ENCODE data around the gene H3-3A. TPM values are rescaled to one million over a fixed set of nuclear protein-coding genes. Genes with fewer than 3 reads are reported as not detected.

Gene H3-3A
- polyA plus RNA-seq: 1,000 to 10,000 TPM in 2 of 4 donors, 100 to 1,000 TPM in 2; 697 to 1,257 (median 934) TPM
- long read RNA-seq, donor 1: 0 reads
- long read RNA-seq, donor 2, transcript H3F3A-201 (3 exons, 1,308 nt): minor isoform, 21 of 356 reads
- long read RNA-seq, donor 2, transcript H3F3A-203 (4 exons, 1,088 nt): major isoform, 203 of 356 reads
- long read RNA-seq, donor 2, partial matches to known transcripts: 122 of 356 reads
- long read RNA-seq, donor 2, other reads (novel, unspliced or antisense): 8 of 356 reads
- long read RNA-seq, donor 3, transcript H3F3A-203 (4 exons, 1,088 nt): major isoform, 361 of 585 reads
- long read RNA-seq, donor 3, transcript H3F3A-202 (3 exons, 1,863 nt): minor isoform, 13 of 585 reads
- long read RNA-seq, donor 3, transcript H3F3A-201 (3 exons, 1,308 nt): minor isoform, 26 of 585 reads
- long read RNA-seq, donor 3, partial matches to known transcripts: 176 of 585 reads
- long read RNA-seq, donor 3, other reads (novel, unspliced or antisense): 9 of 585 reads
- long read RNA-seq, donor 4, transcript H3F3A-203 (4 exons, 1,088 nt): major isoform, 26 of 59 reads
- long read RNA-seq, donor 4, partial matches to known transcripts: 29 of 59 reads
- long read RNA-seq, donor 4, other reads (novel, unspliced or antisense): 0 of 59 reads
- long read RNA-seq, donor 5, transcript H3F3A-203 (4 exons, 1,088 nt): major isoform, 104 of 157 reads
- long read RNA-seq, donor 5, transcript H3F3A-201 (3 exons, 1,308 nt): minor isoform, 17 of 157 reads
- long read RNA-seq, donor 5, partial matches to known transcripts: 34 of 157 reads
- long read RNA-seq, donor 5, other reads (novel, unspliced or antisense): 0 of 157 reads
- long read RNA-seq, donor 6, transcript H3F3A-201 (3 exons, 1,308 nt): minor isoform, 36 of 553 reads
- long read RNA-seq, donor 6, transcript H3F3A-203 (4 exons, 1,088 nt): major isoform, 308 of 553 reads
- long read RNA-seq, donor 6, transcript H3F3A-202 (3 exons, 1,863 nt): minor isoform, 11 of 553 reads
- long read RNA-seq, donor 6, partial matches to known transcripts: 190 of 553 reads
- long read RNA-seq, donor 6, other reads (novel, unspliced or antisense): 8 of 553 reads
- long read RNA-seq, donor 7: 0 reads
- long read RNA-seq, donor 8, transcript H3F3A-201 (3 exons, 1,308 nt): minor isoform, 7 of 131 reads
- long read RNA-seq, donor 8, transcript H3F3A-203 (4 exons, 1,088 nt): major isoform, 74 of 131 reads
- long read RNA-seq, donor 8, partial matches to known transcripts: 49 of 131 reads
- long read RNA-seq, donor 8, other reads (novel, unspliced or antisense): 0 of 131 reads
- long read RNA-seq, donor 9, transcript H3F3A-201 (3 exons, 1,308 nt): minor isoform, 12 of 175 reads
- long read RNA-seq, donor 9, transcript H3F3A-203 (4 exons, 1,088 nt): major isoform, 106 of 175 reads
- long read RNA-seq, donor 9, partial matches to known transcripts: 55 of 175 reads
- long read RNA-seq, donor 9, other reads (novel, unspliced or antisense): 0 of 175 reads
- long read RNA-seq, donor 10, transcript H3F3A-201 (3 exons, 1,308 nt): minor isoform, 49 of 1,063 reads
- long read RNA-seq, donor 10, transcript H3F3A-203 (4 exons, 1,088 nt): major isoform, 563 of 1,063 reads
- long read RNA-seq, donor 10, transcript H3F3A-202 (3 exons, 1,863 nt): minor isoform, 17 of 1,063 reads
- long read RNA-seq, donor 10, partial matches to known transcripts: 406 of 1,063 reads
- long read RNA-seq, donor 10, other reads (novel, unspliced or antisense): 28 of 1,063 reads

DNA sequence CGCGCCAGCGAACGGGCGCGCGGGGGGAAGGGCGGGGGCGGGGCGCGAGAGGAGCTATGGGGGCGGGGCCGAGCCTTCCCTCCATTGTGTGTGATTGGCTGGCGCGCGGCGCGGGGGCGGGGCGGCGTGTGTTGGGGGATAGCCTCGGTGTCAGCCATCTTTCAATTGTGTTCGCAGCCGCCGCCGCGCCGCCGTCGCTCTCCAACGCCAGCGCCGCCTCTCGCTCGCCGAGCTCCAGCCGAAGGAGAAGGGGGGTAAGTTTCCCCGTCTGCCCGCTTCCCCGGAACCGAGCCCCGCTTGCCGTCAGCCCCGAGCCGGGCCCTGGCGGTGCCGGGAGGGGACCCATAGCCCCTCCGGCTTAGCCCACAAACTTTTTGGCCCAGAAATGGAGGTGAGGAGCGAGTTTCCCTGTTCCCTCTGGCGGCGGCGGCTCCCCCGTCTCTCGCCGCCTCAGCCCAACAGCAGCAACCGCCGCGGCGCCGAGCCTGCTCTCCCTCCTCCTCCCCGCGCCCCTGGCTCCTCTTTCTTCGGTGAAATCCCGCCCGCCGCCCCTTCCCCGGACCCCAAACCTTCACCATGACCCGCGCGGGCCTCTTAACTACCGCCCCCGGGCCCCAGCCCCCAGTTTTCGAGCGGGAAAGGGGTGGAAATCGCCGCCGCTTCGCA, at the start of gene H3-3A:
TSS of gene H3-3A (plus strand) at position 159 of the 666 bp plus-strand sequence. CDS start 1,636 bp downstream, outside the sequence.
- peaks cover 4 to 12% (median 9%) of the 10 kb centered on the region in 3 donors for H3K36me3 ChIP-seq (ENCODE audit: control insufficient read depth in 3 of 3, insufficient read depth in 2 of 3, low read depth in 1 of 3, low read length in 3 of 3)
- no peaks in the 10 kb centered on the region for H3K27me3 ChIP-seq (ENCODE audit: control insufficient read depth in 3 of 3, insufficient read depth in 3 of 3, low read length in 3 of 3)
- H3K9me3 ChIP-seq (ENCODE audit: control insufficient read depth in 2 of 2, insufficient read depth in 1 of 2, low read depth in 1 of 2, low read length in 1 of 2): no peaks in the 10 kb centered on the region
- H3K27ac ChIP-seq (ENCODE audit: low read depth in 1 of 3, low read length in 2 of 3): peak within 1 kb of the TSS; percentile 98 to 100 (median 100)
- peak within 1 kb of the TSS; percentile 87 to 100 (median 96) for H3K4me3 ChIP-seq (ENCODE audit: low read depth in 1 of 3, low read length in 3 of 3)
- FAIRE-seq (no peak), DNase-seq (peak; percentile 96 to 97)
- WGBS, 3 donors: 0 to 1% (median 1%) methylated on average over 27 to 78 of the region's 78 CpGs
- peaks cover 0 to 15% (median 7%) of the 10 kb centered on the region in 3 donors for H3K4me1 ChIP-seq (ENCODE audit: control insufficient read depth in 3 of 3, insufficient read depth in 2 of 3, low read depth in 1 of 3, low read length in 2 of 3)

DNA sequence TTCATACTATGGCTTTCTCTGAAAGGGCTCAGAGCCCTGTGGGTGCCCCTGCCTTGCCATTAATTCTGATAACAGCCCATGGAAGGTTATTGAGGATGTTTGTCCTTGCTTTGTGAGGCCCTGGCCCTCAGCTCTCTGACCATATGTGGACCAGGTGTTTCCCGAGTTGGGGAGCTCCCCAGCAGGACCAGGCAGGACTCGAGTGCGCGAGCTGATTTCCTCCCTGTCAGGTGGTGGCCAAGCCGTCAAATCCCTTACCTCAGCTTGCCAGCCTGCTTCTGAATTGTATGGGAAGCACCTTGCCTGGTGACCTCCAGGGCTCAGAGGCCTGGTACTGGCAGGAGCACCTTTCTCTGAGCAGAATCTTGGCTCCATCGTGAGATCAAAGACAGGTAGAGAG, 45.4 kb upstream of the H3-3A start:
- Histone ChIP-seq H3K4me3 (ENCODE audit: low read depth in 1 of 3, low read length in 3 of 3) (no peak overlapping the region), H3K9me3 (ENCODE audit: control insufficient read depth in 2 of 2, insufficient read depth in 1 of 2, low read depth in 1 of 2, low read length in 1 of 2) (no peaks in the 10 kb centered on the region), H3K27me3 (ENCODE audit: control insufficient read depth in 3 of 3, insufficient read depth in 3 of 3, low read length in 3 of 3) (no peaks in the 10 kb centered on the region), H3K27ac (ENCODE audit: low read depth in 1 of 3, low read length in 2 of 3) (no peak overlapping the region), H3K4me1 (ENCODE audit: control insufficient read depth in 3 of 3, insufficient read depth in 2 of 3, low read depth in 1 of 3, low read length in 2 of 3) (peaks cover 0 to 9% (median 2%) of the 10 kb centered on the region in 3 donors), H3K36me3 (ENCODE audit: control insufficient read depth in 3 of 3, insufficient read depth in 2 of 3, low read depth in 1 of 3, low read length in 3 of 3) (no peaks in the 10 kb centered on the region)
- 57 to 87% (median 70%) methylated on average over 6 of the region's 6 CpGs for WGBS, 3 donors
- no peak for DNase-seq
- no peak for FAIRE-seq

DNA sequence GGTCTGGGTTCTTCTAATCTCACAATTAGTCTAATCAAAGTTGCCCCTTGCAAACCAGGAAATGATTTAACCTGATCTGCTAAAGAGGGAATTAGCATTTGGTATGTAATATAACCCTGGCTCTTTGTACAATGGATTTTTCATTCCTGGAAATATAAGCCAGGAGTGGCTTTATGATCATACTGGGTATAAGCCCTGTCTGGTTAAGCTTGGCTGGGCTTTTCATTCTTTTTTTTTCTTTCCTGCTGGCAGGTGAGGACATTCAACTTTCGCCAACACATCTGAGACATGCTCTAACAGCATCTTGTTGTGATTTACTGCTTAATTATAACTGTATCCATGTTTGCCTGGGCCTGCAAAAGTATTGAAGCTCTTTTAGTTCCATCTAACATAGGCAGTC, 42.9 kb upstream of the H3-3A start:
- Histone ChIP-seq H3K27me3 (ENCODE audit: control insufficient read depth in 3 of 3, insufficient read depth in 3 of 3, low read length in 3 of 3) (no peaks in the 10 kb centered on the region), H3K36me3 (ENCODE audit: control insufficient read depth in 3 of 3, insufficient read depth in 2 of 3, low read depth in 1 of 3, low read length in 3 of 3) (no peaks in the 10 kb centered on the region), H3K4me1 (ENCODE audit: control insufficient read depth in 3 of 3, insufficient read depth in 2 of 3, low read depth in 1 of 3, low read length in 2 of 3) (peaks cover 0 to 13% (median 2%) of the 10 kb centered on the region in 3 donors), H3K4me3 (ENCODE audit: low read depth in 1 of 3, low read length in 3 of 3) (no peak overlapping the region), H3K9me3 (ENCODE audit: control insufficient read depth in 2 of 2, insufficient read depth in 1 of 2, low read depth in 1 of 2, low read length in 1 of 2) (no peaks in the 10 kb centered on the region), H3K27ac (ENCODE audit: low read depth in 1 of 3, low read length in 2 of 3) (peak overlapping the region in 1 of 3 donors; percentile 27)
- FAIRE-seq (no peak), DNase-seq (peak in 1 of 2 donors; percentile 53)
- 17 to 71% (median 54%) methylated on average over 1 of the region's 1 CpG for WGBS, 3 donors

DNA sequence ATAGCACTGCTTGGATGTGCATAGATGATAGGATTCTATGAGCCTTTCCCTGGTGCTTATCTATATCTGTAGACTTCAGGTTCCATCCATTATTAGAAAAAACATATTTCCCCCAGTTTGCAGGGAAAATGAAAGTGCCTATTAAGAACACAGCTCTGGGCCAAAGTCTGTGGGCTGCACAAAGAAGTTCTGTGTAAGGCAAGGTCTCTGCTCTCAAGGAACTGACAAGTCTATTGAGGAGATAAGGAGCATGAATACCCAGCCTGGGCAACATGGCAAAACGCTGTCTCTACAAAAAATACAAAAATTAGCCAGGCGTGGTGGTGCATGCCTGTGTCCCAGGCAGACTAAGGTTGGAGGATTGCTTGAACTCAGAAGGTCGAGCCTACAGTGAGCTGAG, 41.1 kb upstream of the H3-3A start:
- Histone ChIP-seq H3K27ac (ENCODE audit: low read depth in 1 of 3, low read length in 2 of 3) (peak overlapping the region in 1 of 3 donors; percentile 46), H3K27me3 (ENCODE audit: control insufficient read depth in 3 of 3, insufficient read depth in 3 of 3, low read length in 3 of 3) (no peaks in the 10 kb centered on the region), H3K9me3 (ENCODE audit: control insufficient read depth in 2 of 2, insufficient read depth in 1 of 2, low read depth in 1 of 2, low read length in 1 of 2) (no peaks in the 10 kb centered on the region), H3K4me1 (ENCODE audit: control insufficient read depth in 3 of 3, insufficient read depth in 2 of 3, low read depth in 1 of 3, low read length in 2 of 3) (peaks cover 0 to 13% (median 2%) of the 10 kb centered on the region in 3 donors), H3K4me3 (ENCODE audit: low read depth in 1 of 3, low read length in 3 of 3) (no peak overlapping the region), H3K36me3 (ENCODE audit: control insufficient read depth in 3 of 3, insufficient read depth in 2 of 3, low read depth in 1 of 3, low read length in 3 of 3) (no peaks in the 10 kb centered on the region)
- no peak for FAIRE-seq
- 13 to 56% (median 30%) methylated on average over 3 of the region's 3 CpGs for WGBS, 3 donors
- DNase-seq: peak; percentile 53 to 72

DNA sequence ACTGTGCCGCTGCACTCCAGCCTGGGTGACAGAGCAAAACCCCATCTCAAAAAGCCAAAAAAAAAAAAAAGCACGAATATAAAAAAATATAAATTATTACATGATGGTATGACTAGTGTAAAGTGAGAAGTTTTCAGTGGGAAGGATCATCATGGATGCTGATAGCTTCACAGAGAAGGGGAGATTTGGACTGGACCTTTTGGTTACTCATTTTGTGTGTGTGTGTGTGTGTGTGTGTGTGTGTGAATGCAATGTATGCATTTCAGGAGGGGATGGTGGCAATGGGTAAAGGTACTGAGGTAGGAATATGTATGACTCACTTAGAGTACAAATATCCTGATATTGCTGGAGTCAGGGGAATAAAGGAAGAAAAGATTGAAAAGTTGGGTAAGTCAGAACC, 40.7 kb upstream of the H3-3A start:
- peak overlapping the region in 1 of 3 donors; percentile 46 for H3K27ac ChIP-seq (ENCODE audit: low read depth in 1 of 3, low read length in 2 of 3)
- FAIRE-seq: no peak
- H3K9me3 ChIP-seq (ENCODE audit: control insufficient read depth in 2 of 2, insufficient read depth in 1 of 2, low read depth in 1 of 2, low read length in 1 of 2): no peaks in the 10 kb centered on the region
- no peak for DNase-seq
- H3K4me3 ChIP-seq (ENCODE audit: low read depth in 1 of 3, low read length in 3 of 3): no peak overlapping the region
- no peaks in the 10 kb centered on the region for H3K36me3 ChIP-seq (ENCODE audit: control insufficient read depth in 3 of 3, insufficient read depth in 2 of 3, low read depth in 1 of 3, low read length in 3 of 3)
- WGBS, 3 donors: 6 to 37% (median 9%) methylated on average over 2 of the region's 2 CpGs
- no peaks in the 10 kb centered on the region for H3K27me3 ChIP-seq (ENCODE audit: control insufficient read depth in 3 of 3, insufficient read depth in 3 of 3, low read length in 3 of 3)
- peaks cover 0 to 13% (median 2%) of the 10 kb centered on the region in 3 donors for H3K4me1 ChIP-seq (ENCODE audit: control insufficient read depth in 3 of 3, insufficient read depth in 2 of 3, low read depth in 1 of 3, low read length in 2 of 3)

DNA sequence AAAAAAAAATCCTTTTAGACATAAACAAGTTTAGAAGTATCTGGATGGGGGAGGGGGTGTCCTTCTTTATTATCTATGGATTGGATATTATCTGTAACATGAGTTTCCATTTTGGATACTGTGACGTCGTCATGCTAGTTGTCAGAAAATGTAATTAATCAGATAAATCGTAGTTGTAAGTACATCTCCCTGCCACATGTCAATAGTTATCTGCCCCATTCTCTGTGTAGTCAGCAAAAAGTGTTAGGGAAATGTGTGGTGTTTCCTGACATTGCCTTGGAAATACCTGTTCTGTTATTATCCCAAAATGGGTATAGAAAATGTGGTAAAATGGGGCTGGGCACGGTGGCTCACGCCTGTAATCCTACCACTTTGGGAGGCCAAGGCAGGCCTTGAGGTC, 38.8 kb upstream of the H3-3A start:
- Histone ChIP-seq H3K9me3 (ENCODE audit: control insufficient read depth in 2 of 2, insufficient read depth in 1 of 2, low read depth in 1 of 2, low read length in 1 of 2) (no peaks in the 10 kb centered on the region), H3K4me3 (ENCODE audit: low read depth in 1 of 3, low read length in 3 of 3) (no peak overlapping the region), H3K36me3 (ENCODE audit: control insufficient read depth in 3 of 3, insufficient read depth in 2 of 3, low read depth in 1 of 3, low read length in 3 of 3) (peaks cover 0 to 2% (median 0%) of the 10 kb centered on the region in 3 donors), H3K4me1 (ENCODE audit: control insufficient read depth in 3 of 3, insufficient read depth in 2 of 3, low read depth in 1 of 3, low read length in 2 of 3) (peaks cover 0 to 29% (median 2%) of the 10 kb centered on the region in 3 donors), H3K27me3 (ENCODE audit: control insufficient read depth in 3 of 3, insufficient read depth in 3 of 3, low read length in 3 of 3) (no peaks in the 10 kb centered on the region), H3K27ac (ENCODE audit: low read depth in 1 of 3, low read length in 2 of 3) (no peak overlapping the region)
- DNase-seq: no peak
- WGBS, 3 donors: 80 to 85% (median 81%) methylated on average over 5 of the region's 5 CpGs
- no peak for FAIRE-seq

DNA sequence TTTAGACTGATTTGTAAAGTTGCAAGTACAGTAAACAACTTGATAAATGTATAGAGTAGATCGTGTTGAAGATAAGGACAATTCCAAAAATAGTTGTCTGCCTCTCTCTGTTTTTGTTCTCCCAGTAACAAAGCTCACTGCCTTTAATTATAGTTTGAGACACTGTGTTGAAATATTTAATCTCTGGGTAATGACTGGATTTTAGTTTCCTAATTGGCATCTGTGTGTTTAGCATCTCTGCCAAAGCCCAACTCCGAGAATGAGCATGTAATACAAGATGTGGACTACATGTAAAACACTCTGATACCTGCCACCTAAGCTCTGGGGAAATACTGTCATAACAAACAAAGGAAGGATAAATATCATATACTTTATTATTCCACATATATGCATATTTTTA, 35.7 kb upstream of the H3-3A start:
- Histone ChIP-seq H3K4me3 (ENCODE audit: low read depth in 1 of 3, low read length in 3 of 3) (no peak overlapping the region), H3K27me3 (ENCODE audit: control insufficient read depth in 3 of 3, insufficient read depth in 3 of 3, low read length in 3 of 3) (no peaks in the 10 kb centered on the region), H3K9me3 (ENCODE audit: control insufficient read depth in 2 of 2, insufficient read depth in 1 of 2, low read depth in 1 of 2, low read length in 1 of 2) (no peaks in the 10 kb centered on the region), H3K36me3 (ENCODE audit: control insufficient read depth in 3 of 3, insufficient read depth in 2 of 3, low read depth in 1 of 3, low read length in 3 of 3) (peaks cover 0 to 2% (median 0%) of the 10 kb centered on the region in 3 donors), H3K27ac (ENCODE audit: low read depth in 1 of 3, low read length in 2 of 3) (no peak overlapping the region), H3K4me1 (ENCODE audit: control insufficient read depth in 3 of 3, insufficient read depth in 2 of 3, low read depth in 1 of 3, low read length in 2 of 3) (peaks cover 0 to 39% (median 3%) of the 10 kb centered on the region in 3 donors)
- 61 to 74% (median 67%) methylated on average over 2 of the region's 2 CpGs for WGBS, 3 donors
- FAIRE-seq: no peak
- DNase-seq: no peak
